Endothelial cell of hepatic sinusoid (primary cell): ENCODE data around the gene S100A4.
"Not testable (repeated sequence)": the region's sequence is repeated elsewhere in the genome, so short reads cannot be mapped to it uniquely, and the experiment has no call there.

Source experiments
- in situ Hi-C: cut with HindIII; loops from 2 replicates; pipeline ENCODE4 v1.10.0; 2017; ENCODE audit warnings: low sequenced_read_pairs

Gene S100A4

DNA sequence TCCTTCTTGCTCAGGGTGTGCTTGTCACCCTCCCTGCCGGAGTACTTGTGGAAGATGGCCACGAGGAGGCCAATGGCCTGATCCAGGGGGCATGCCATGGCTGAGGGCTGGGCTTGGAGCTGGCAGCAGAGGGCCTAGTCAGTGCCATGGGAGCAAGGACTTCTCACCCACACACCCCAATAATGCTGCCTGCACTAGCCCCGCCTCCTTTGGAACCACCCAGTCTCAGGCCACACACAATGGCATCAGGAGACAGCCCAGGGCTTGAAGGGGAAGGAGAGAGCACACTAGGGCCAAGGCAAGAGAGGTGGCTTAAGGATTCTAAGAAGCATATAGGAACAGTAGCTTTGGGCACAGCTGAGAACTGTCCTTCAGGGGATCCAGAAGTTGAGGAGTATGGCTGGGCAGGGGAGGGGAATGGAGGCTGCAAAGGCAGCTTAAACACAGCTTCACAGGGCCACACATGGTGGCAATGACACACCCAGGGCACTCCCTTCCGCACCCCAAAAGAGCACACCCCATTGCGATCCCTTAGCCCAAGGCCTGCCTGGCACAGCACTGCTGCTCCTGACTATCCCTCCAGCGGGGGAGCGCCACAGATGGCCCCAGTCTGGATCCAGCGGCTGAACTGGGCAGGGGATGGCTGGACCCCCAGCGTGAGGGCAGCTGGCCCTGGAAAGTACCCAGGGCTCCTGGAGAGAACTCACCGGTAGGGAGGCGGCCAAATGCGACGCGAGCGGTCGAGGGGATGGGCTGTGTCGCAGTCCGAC, 10.2 kb downstream of the S100A4 start, which contains the start of gene S100A6:
TSS of gene S100A6 (minus strand) at position 750 of the 770 bp plus-strand sequence. CDS start at position 98, 652 bp downstream.
- in situ Hi-C loops, result no loop called here

DNA sequence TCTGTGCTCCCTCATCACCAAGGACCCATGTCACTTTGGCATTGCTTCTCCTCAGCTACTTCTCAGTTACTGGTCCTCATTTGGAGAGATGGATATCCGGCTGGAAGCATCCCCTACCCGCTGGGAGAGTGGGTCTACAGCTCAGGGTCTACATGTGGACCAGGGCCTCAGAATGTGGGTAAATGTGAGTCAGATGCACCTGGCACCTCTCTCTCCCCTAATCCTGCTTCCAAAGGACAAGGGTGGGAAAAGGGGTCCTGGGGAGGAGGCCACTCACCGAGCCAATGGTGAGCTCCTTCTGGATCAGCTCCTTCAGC, 10.7 kb downstream of the S100A4 start:
- in situ Hi-C loops, result no loop called here

DNA sequence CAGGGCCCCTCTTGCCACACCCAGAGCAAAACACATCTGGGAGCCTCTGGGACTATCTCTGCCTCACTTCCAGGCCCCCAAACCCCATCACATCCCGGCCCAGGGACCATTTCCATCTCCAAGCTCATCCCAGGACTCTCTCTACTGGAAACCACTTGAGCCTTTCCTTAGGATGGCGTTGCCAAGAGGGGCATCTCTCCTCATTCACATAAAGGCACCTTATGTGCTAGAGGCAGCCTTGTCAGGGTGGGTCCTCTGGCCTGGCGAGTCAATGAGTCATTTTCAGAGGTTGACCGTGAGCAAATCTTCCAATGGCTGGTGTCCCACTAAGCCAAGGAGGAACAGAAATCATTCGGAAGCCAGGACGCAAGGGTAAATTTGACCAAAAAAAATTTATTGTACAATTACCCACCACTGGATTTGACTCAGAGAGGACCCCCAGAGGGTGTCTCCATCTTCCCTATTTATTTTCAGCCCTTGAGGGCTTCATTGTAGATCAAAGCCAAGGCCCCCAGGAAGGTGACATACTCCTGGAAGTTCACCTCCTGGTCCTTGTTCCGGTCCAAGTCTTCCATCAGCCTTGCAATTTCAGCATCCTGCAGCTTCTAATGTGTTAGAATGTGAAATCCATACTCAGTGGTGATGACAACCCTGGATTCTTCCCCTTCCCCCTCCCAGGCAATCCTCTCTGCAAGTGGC, 11.2 kb downstream of the S100A4 start:
- in situ Hi-C loops, result no loop called here

DNA sequence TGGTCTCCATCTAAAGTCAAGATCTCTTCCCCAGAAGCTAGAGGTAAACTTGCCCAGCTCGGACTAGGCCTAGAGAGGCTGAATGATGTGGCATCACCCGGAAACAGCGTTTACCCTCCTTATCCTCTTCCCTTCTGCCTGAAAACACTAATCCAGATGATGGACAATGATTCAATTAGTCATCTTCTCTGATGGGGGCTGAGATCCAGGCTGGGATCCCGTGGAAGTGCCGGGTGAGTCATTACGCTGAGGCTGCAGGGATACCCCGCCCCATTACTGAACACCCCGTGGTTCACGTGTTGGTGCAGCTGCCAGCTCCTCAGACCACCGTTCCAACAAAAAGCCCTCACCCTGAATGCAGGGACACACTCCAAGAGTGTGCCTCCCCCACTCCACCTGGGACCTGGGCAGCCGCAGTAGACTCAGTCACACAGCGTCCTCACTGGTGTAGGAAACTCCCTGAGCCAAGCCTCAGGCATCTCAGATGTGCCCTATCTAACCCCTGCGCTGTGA, 11.9 kb downstream of the S100A4 start:
- in situ Hi-C loops, result no loop called here

DNA sequence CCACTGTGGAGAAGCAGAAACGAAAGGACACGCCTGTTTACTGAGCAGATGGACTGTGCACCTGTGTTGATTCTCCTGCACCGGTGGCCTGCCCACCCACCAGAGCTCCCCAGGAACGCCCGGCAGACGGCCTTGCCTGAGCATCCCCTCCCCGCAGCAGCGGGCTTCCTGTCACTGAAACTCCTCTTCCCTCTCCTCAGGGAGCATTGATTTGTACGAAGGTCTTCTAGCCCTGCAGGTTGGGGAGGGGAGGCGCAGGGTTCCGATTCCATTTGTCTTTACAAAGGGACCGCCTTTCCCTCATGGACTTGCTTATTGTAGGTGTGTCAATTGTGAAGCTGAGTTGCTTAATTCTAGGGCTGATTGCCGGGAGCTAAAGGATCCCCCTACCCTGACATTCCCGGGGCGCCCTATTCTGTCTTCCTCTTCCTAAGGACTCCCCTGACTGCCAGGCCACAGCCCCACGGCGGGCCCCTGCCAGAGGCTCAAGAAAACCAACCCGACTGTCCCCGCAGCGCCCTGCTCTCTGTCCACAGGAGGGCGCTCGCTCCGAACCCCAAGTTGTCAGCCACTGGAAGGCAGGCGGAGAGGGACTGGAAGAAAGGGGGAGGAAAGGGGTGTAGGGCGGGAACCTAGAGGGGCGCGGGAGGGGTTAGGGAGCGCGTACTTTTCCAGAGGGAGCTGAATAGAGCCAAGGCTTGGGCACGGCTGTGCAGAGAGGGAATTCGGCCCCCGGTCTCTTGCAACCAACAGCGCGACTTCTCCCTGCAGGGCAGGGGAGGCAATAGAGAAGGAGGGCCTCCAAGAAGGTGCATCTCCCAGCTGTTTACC, 12.6 kb downstream of the S100A4 start:
- in situ Hi-C loops, result no loop called here

DNA sequence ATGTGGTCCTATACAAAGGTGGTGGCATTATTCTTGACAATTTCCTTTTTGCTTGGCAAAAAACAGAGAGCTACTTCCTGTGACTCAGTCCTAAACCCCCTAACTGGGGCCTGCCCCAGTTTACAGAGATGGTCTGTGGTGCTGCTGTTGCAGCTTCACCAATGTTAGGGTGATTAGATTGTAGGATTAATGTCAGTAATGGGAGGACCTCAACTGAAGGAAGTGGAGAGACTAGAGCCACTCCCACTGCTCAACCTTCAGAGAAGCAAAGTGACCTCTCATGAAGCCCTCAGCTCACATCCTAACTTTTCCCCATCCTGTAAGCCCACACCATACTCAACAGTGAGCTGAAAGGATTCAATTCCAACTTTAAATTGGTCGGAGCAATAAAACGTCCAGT, 13.4 kb downstream of the S100A4 start:
- in situ Hi-C loops, result no loop called here

DNA sequence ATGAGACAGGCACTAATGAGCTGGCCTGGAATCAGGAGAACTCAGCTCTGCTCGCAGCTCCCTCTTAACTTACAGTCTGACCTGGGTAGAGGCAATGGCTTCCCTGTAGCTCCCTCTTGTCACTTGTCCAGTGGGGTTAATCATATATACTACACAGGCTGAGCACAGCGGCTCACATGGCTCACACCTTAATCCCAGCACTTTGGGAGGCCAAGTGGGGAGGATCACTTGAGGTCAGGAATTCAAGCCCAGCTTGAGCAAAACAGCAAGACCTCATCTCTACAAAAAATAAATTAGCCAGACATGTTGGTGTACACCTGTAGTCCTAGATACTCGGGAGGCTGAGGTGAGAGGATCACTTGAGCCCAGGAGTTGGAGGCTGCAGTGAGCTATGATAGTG, 14.0 kb downstream of the S100A4 start:
- in situ Hi-C loops, result no loop called here

DNA sequence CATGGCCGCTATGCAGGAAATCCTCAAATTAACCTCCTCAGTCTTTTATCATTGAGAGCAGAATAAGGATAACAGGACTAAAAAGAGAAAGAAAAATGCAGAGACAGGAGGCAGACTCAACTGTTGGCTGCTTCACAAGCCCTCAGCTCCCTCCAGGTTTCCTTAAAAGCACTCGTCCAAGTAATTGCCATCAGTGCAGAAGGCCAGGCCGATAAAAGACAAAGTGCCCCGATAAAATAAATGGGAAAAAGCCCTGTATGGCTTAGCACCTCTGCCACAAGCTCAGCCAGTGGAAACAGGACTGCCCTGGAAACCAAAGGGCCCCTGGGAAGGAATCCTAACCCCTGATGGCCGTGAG, 17.9 kb downstream of the S100A4 start:
- in situ Hi-C loops, result no loop called here

DNA sequence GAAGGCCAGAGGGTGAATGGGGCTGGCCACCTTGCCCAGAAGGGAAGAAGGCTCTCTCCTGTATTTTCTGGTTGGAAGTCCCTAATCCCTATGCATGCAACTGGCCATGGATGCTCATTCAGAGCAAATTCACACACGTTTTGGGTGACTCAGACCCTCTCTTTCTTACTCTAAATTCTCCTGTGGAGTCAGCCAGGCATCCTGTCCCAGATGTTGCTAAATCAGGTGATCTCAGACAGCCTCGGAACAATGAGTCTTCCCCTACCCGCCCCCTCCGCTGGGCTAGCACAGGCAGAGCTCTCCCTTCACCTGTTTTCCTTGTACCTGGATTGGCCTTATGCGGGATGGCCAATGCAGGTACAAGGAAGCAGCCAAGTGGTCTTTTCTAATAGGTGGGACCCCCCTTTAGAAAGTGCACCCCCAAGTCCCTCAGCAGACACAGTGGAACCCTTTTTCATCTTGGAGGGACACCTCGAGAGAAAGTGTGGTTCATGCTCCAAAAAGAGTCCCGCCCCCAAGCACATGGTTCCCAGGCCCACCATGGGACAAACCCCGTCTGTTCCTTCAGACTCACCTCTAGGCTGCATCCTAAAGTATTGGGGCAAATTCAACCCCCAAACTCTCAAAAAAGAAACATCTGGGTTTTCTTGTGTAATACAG, 18.5 kb downstream of the S100A4 start:
- in situ Hi-C loops, result no loop called here

DNA sequence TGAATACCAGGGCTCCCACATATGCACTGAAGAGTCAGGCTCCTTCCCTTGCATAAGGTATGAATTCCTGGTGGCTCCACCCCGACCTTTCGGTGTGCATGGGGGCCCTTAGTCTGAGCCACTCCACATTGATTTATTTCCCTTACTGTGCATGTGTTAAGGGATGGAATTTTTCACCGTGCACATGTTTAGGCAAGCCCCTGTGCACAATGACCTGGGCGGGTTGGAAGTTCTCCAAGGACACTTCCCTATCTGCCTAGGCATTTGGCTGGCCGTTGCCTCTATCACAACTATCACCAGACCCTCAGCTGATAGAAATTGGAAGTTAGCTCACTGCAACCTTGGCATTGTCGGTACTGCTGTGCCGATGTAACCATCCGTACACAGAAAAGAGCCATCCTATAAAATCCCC, 19.5 kb downstream of the S100A4 start:
- in situ Hi-C loops, result no loop called here

DNA sequence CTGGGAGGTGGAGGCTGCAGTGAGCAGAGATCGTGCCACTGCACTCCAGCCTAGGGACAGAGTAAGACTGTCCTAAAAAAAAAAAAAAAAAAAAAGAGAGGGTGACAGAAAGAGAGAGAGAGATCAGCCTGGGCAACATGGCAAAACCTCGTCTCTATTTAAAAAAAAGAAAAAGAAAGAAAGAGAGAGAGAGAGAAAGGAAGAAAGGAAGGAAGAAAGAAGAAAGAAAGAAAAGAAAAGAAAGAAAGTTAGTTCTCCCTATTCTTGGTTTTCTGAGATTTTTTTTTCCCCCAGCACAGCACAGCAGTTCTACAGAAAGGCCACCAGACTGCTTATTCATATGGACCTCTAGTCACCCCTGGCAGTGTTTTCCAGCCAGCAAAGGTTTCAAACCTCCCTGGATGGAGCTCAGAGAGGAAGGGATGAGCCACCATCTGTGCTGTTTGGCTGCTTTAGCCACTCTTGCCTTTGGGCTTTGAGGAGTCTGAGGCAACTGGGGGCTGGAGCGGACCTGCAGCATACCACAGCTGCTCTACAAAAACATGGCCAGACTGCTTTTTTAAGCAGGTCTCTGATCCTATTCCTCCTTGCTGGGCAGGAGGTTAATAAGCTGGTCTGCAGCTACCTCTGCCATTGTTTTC, 20.4 kb downstream of the S100A4 start:
- in situ Hi-C loops, result no loop called here

DNA sequence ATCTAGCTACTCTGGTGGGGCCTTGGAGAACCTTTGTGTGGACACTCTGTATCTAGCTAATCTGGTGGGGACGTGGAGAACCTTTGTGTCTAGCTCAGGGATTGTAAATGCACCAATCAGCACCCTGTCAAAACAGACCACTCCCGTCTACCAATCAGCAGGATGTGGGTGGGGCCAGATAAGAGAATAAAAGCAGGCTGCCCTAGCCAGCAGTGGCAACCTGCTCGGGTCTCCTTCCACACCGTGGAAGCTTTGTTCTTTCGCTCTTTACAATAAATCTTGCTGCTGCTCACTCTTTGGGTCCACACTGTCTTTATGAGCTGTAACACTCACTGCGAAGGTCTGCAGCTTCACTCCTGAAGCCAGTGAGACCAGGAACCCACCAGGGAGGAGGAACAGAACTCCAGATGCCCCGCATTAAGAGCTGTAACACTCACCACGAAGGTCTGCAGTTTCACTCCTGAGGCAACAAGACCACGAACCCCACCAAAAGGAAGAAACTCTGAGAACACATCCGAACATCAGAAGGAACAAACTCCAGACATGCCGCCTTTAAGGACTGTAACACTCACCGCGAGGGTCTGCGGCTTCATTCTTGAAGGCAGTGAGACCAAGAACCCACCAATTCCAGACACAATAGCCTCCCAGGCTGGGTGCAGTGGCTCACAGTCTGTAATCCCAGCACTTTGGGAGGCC, 23.1 kb downstream of the S100A4 start:
- in situ Hi-C loops, result not testable (repeated sequence)

DNA sequence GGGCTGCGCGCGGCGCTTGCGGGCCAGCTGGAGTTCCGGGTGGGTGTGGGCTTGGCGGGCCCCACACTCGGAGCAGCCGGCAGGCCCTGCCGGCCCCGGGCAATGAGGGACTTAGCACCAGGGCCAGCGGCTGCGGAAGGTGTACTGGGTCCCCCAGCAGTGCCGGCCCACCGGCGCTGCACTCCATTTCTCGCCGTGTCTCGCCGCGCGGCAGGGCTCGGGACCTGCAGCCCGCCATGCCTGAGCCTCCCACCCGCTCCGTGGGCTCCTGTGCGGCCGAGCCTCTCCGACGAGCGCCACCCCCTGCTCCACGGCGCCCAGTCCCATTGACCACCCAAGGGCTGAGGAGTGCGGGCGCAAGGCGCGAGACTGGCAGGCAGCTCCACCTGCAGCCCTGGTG, 23.8 kb downstream of the S100A4 start:
- in situ Hi-C loops, result not testable (repeated sequence)

DNA sequence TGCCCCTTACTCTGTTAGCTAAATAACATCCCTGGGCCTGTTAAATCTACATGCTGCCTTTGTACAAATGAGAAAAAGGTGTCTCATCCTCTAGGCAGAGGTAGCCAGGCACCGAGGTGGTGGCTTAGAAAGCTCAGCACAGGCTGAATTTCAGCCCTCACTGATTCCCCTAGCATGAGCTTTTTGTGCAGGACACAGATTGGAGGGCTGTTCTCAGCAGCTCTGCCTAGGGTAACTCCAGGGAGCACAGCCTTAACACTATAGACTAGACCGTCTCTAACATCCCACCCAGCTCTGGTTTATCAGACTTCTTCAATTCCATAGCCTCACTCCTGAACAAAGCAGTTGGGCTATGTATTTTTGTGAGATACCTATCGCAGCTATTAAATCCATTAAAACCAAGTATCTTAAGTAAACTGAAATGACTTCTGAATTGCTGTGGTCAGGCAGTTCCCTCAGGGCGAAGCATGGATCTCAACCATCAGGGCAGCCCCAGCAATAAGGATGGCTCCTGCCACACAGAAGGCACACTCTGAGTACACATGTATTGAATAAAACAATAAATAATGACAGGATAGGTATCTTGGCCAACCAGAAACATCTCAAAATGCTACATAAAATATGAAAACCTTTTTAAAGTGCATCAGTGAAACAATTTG, 24.7 kb downstream of the S100A4 start:
- in situ Hi-C loops, result no loop called here

DNA sequence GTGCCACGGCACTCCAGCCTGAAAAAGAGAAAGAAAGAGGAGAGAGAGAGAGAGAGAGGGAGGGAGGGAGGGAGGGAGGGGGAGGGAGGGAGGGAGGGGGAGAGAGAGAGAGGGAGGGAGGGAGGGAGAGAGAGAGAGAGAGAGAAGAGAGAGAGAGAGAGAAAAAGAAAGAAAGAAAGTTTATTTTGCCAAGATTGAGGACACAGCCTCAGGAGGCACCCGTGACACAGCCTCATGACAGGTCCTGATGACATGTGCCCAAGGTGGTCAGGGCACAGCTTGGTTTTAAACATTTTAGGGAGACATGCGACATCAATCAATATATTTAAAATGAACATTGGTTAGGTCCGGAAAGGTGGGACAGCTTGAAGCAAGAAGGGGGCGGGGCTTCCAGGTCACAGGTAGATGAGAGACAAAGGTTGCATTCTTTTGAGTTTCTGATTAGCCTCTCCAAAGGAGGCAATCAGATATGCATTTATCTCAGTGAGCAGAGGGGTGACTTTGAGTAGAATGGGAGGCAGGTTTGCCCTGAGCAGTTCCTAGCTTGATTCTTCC, 25.4 kb downstream of the S100A4 start:
- in situ Hi-C loops, result not testable (repeated sequence)

DNA sequence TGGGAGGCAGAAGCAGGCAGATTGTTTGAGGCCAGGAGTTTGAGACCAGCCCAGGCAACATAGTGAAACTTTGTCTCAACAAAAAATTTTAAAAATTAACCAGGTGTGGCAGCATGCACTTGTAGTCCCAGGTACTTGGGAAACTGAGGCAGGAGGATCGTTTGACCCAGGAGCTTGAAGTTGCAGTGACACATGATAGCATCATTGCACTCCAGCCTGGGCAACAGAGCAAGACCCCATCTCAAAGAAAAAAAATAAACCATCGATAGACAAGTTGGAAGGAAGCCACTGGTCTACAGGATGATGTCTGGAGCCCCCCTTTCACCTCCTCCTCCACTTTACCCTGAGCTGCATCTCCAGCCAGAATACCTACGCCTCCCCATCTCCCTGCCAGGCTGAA, 26.4 kb downstream of the S100A4 start:
- in situ Hi-C loops, result no loop called here

DNA sequence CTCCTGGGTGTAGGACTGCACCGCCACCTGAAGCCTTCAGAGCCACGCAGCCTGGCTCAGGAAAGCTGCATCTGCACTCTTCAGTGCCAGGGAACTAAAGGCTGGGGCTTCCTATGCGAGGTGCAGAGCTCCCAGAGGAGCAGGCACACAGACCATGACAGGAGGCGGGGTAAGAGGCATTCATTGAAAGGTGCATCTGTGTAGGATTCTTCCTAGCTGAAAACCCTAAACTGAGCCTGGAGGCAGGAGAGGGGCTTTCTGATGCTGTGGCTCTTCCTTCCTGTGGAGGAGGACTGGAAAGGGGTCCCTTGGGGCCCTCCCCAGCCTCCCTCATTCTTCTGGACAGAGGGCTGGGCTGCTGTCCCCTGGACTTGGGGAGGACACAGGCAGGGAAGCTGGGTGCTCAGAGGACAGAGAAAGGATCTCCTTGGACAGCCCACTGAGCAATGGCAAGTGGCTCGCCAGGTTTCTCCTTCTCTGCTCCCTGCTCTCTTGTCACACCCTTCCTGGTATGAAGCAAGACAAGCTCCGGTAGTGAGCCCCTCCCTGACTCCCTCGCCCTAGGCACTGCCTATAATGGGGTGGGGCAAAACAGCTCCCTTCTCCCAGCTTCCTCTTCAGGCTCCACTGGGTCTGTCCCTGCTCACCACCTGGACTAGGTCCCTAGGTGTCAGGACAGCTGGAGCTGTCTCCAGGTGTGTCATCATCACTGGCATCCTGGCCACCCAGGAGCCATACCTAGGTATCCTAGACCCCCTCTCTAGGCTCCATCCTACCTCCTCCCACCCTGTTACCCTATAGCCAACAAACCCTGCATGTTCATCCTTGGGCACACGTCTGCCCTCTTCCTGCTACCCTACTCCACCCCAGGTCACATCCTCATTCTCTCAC, 29.9 kb downstream of the S100A4 start:
- in situ Hi-C loops, result no loop called here

DNA sequence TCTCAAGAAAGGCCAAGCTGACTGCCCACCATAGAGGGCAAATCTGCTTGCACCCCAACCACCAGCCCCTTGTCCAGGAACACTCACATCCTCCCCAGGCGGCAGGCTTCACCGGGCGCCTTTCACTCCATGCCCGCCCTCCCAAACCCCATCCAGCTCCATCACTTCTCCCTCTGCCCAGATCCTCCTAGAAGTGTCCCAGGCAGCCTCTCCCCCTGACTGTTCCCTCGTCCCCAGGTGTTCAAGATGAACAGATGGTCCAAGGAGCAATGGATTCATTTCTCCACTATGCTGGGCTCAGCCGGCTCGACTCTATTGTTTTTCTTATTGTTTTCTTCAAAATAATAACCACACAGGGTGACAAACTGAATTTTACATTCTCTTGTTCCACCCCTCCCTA, 31.9 kb downstream of the S100A4 start:
- in situ Hi-C loops, result no loop called here
